H54 (cell line): ENCODE measurements around the gene TP53I11.

ENCODE experiments used
- DNase-seq: peaks from one replicate; pipeline ENCODE4 v3.0.0; 2011; ENCODE audit warnings: low spot score, mixed read lengths; ENCODE audit not compliant: insufficient read length
- FAIRE-seq: peaks from 3 replicates; lab custom pipeline; 2011; peaks lifted over from hg19 to GRCh38; lab: Jason Lieb, UNC
- POLR2A ChIP-seq: IDR thresholded peaks from 2 replicates; pipeline ENCODE4 v1.6.1; 2011; ENCODE audit warnings: low read depth, mild to moderate bottlenecking, low read length

TP53I11 gene

GRCh38 chr11:44972746-44973435 is 22.2 kb upstream of the TP53I11 start:
- FAIRE-seq (no peak), DNase-seq (no peak)
- TF ChIP-seq POLR2A = no peak

GRCh38 chr11:44971185-44971584 is 20.5 kb upstream of the TP53I11 start:
- DNase-seq = no peak
- no peak for FAIRE-seq
- no peak for TF ChIP-seq POLR2A

GRCh38 chr11:44970293-44970692 is 19.6 kb upstream of the TP53I11 start:
- TF ChIP-seq POLR2A = no peak
- no peak for FAIRE-seq
- DNase-seq = no peak

GRCh38 chr11:44969651-44970252 is 19.1 kb upstream of the TP53I11 start:
- FAIRE-seq (no peak), DNase-seq (no peak)
- TF ChIP-seq POLR2A = no peak

- DNase-seq (no peak), FAIRE-seq (no peak)
- no peak for TF ChIP-seq POLR2A
Measured at GRCh38 chr11:44968510-44968909, 17.8 kb upstream of the TP53I11 start.

- FAIRE-seq (no peak), DNase-seq (no peak)
- TF ChIP-seq POLR2A = no peak
Measured at GRCh38 chr11:44967930-44968496, 17.3 kb upstream of the TP53I11 start.

- FAIRE-seq (no peak), DNase-seq (no peak)
- TF ChIP-seq POLR2A = no peak
Measured at GRCh38 chr11:44966694-44967093, 16.0 kb upstream of the TP53I11 start.

- DNase-seq (no peak), FAIRE-seq (no peak)
- TF ChIP-seq POLR2A = no peak
Measured at GRCh38 chr11:44964526-44965209, 14.0 kb upstream of the TP53I11 start.

- DNase-seq (no peak), FAIRE-seq (no peak)
- TF ChIP-seq POLR2A = no peak
Measured at GRCh38 chr11:44963948-44964347, 13.3 kb upstream of the TP53I11 start.

GRCh38 chr11:44963136-44963535 is 12.5 kb upstream of the TP53I11 start:
- no peak for TF ChIP-seq POLR2A
- FAIRE-seq (no peak), DNase-seq (no peak)

GRCh38 chr11:44962464-44962863 is 11.8 kb upstream of the TP53I11 start:
- no peak for TF ChIP-seq POLR2A
- FAIRE-seq (no peak), DNase-seq (no peak)

GRCh38 chr11:44960200-44960845 is 9.6 kb upstream of the TP53I11 start:
- TF ChIP-seq POLR2A = no peak
- DNase-seq (no peak), FAIRE-seq (no peak)

GRCh38 chr11:44959064-44959463 is 8.4 kb upstream of the TP53I11 start:
- FAIRE-seq = no peak
- no peak for DNase-seq
- no peak for TF ChIP-seq POLR2A

- no peak for TF ChIP-seq POLR2A
- FAIRE-seq = no peak
- no peak for DNase-seq
Measured at GRCh38 chr11:44957776-44958564, 7.3 kb upstream of the TP53I11 start.
